ENCODE data around the gene TBX1. TPM values are rescaled to one million over a fixed set of nuclear protein-coding genes. Genes with fewer than 3 reads are reported as not detected.

Gene TBX1
- total RNA-seq, 4 donors from 2014 or later, result 0.18 to 4.4 (median 0.26) TPM

DNA sequence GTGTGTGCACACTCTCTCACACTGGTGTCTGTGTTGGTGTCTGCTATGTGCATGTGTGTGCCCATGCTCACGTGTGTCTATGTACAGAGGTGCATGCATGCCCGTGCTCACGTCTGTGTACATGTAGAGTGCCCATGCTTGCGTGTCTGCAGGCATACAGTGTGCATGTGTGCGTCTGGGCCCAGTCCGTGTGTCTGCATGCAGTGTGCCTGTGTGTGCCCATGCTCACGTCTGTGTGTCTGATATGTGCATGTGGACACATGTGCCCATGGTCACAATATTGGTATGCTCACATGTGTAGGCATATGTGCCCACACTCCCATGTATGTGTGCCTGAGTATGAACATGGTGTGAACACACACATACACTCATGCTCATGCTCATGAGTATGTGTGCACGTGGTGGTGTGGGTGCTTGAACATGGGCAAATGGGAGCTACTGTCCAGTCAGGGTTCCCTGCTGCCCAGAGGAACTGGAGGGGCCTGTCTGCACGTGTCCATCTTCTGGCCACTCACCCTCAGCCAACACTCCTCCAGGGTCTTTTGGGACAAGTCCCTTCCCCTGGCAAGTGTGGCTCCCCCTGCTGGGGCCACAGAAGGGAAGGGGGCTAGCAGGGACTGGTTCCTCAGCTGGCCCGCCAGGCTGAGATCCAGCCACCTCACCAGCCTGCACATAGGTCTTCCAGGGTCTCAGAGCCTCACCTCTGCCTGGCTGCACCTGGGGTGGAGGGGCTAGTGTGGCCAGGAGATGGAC is 7.3 kb upstream of the TBX1 start:
- WGBS, 2 donors, result 76 to 90% methylated on average over 2 to 9 of the region's 10 CpGs
- no peak overlapping the region for H3K4me3 ChIP-seq
- no peaks in the 10 kb centered on the region for H3K36me3 ChIP-seq
- no peaks in the 10 kb centered on the region for H3K9me3 ChIP-seq
- TF ChIP-seq, protein P1, sequence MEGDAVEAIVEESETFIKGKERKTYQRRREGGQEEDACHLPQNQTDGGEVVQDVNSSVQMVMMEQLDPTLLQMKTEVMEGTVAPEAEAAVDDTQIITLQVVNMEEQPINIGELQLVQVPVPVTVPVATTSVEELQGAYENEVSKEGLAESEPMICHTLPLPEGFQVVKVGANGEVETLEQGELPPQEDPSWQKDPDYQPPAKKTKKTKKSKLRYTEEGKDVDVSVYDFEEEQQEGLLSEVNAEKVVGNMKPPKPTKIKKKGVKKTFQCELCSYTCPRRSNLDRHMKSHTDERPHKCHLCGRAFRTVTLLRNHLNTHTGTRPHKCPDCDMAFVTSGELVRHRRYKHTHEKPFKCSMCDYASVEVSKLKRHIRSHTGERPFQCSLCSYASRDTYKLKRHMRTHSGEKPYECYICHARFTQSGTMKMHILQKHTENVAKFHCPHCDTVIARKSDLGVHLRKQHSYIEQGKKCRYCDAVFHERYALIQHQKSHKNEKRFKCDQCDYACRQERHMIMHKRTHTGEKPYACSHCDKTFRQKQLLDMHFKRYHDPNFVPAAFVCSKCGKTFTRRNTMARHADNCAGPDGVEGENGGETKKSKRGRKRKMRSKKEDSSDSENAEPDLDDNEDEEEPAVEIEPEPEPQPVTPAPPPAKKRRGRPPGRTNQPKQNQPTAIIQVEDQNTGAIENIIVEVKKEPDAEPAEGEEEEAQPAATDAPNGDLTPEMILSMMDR (IDR thresholded peaks at IDR 0.05), result no peak
- TF ChIP-seq POLR2A (IDR thresholded peaks at IDR 0.05), result no peak
- no peak for DNase-seq
- peaks cover 20 to 29% (median 24%) of the 10 kb centered on the region in 3 donors for H3K4me1 ChIP-seq
- no peak overlapping the region for H3K27ac ChIP-seq
- intact Hi-C loops (cut with DNase I), result no loop called here
- peaks cover 6 to 94% (median 24%) of the 10 kb centered on the region in 4 donors for H3K27me3 ChIP-seq

DNA sequence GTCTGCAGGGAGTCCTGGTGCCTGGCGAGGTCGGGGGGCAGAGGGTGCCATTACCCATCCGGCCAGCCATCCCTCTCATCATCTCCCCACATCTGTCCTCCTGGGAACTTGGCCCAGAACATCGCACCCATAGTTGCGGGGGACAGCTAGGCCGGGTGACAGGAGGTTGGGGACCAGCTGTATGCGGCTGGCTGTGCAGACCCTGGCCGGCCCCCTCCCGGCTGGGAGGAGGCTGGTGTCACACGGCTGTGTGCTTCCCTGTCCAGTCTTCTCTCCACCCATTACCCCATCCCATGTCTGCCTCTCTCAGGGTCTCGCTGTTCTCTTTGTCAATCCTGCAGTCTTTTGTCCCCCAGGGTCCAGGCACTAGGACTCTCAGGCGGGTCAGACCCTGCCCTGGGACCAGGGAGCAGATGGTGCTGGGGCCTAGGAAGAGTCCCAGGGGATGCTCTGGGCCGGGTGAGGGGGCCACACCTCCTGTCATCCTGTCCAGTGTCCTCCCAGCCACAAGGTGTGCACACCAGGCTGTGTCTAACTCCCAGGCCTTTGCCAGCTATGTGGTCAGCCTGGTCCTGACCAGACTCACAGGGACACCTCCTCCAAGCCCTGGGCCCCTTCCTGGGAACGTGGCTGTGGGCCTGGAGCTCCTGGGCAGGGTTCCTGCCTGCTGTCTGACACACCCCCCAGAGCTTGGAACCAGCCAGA is 6.4 kb upstream of the TBX1 start:
- Histone ChIP-seq H3K27me3 (peaks cover 6 to 100% (median 24%) of the 10 kb centered on the region in 4 donors), H3K4me3 (no peak overlapping the region), H3K27ac (no peak overlapping the region), H3K4me1 (peaks cover 20 to 36% (median 27%) of the 10 kb centered on the region in 3 donors), H3K36me3 (no peaks in the 10 kb centered on the region), H3K9me3 (no peaks in the 10 kb centered on the region)
- no peak for DNase-seq
- intact Hi-C loops (cut with DNase I), result no loop called here
- 45 to 94% methylated on average over 4 to 9 of the region's 14 CpGs for WGBS, 2 donors
- TF ChIP-seq, protein P1 (IDR thresholded peaks at IDR 0.05), result no peak
- no peak for TF ChIP-seq POLR2A (IDR thresholded peaks at IDR 0.05)

GRCh38 chr22:19754701-19755144 is 5.9 kb upstream of the TBX1 start:
- WGBS, 2 donors, result 50% methylated on average over 2 to 14 of the region's 14 CpGs
- DNase-seq, result no peak
- intact Hi-C loops (cut with DNase I), result no loop called here
- peaks cover 23 to 41% (median 33%) of the 10 kb centered on the region in 3 donors for H3K4me1 ChIP-seq
- H3K36me3 ChIP-seq, result no peaks in the 10 kb centered on the region
- peaks cover 6 to 100% (median 28%) of the 10 kb centered on the region in 4 donors for H3K27me3 ChIP-seq
- no peak overlapping the region for H3K27ac ChIP-seq
- TF ChIP-seq, protein P1 (IDR thresholded peaks at IDR 0.05), result no peak
- TF ChIP-seq POLR2A (IDR thresholded peaks at IDR 0.05), result no peak
- H3K4me3 ChIP-seq, result peak overlapping the region in 2 of 4 donors; percentile 13 to 35
- H3K9me3 ChIP-seq, result no peaks in the 10 kb centered on the region

DNA sequence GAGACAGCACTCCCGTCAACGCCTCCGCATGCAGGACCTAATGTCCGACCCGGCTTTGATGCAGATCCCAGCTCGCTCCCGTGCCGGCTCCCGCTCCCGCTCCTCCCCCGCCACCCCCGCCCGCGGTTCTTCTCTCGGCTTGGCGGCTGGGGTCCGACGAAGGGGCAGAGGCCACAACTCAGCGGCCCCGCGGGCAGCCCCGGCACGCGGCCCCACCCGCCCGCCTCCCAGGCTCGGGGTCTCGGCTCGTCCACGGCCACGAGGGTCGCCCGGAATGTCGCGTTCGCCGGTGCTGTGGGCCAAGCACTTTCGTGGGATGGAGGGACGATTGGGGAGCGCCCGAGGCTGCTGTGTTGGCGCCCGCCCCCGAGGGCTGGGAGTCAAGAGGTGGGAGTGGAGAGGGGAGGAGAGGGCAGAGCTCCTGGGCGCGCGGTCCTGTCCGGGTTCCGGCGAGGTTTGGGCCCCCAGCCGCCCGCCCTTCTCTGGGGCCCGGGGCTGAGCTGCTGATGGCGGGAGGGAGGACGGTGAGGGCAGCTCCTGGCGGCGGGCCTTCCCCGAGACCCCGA is 5.3 kb upstream of the TBX1 start:
- Histone ChIP-seq H3K9me3 (no peaks in the 10 kb centered on the region), H3K4me1 (peaks cover 28 to 46% (median 38%) of the 10 kb centered on the region in 3 donors), H3K27me3 (peaks cover 6 to 100% (median 29%) of the 10 kb centered on the region in 4 donors), H3K4me3 (peak overlapping the region in 2 of 4 donors; percentile 13 to 35), H3K27ac (no peak overlapping the region), H3K36me3 (no peaks in the 10 kb centered on the region)
- intact Hi-C loops (cut with DNase I), result no loop called here
- WGBS, 2 donors, result 0 to 2% methylated on average over 2 to 7 of the region's 59 CpGs
- no peak for DNase-seq
- TF ChIP-seq, protein P1 (IDR thresholded peaks at IDR 0.05), result no peak
- TF ChIP-seq POLR2A (IDR thresholded peaks at IDR 0.05), result no peak
